Bladder microvascular endothelial cell (primary cell): ENCODE data around the gene ZNF764. TPM values are rescaled to one million over a fixed set of nuclear protein-coding genes. Genes with fewer than 3 reads are reported as not detected.

ENCODE experiments used
- total RNA-seq: library from RNA; depleted of rRNA; stranded (reverse); fragments of >200 nt; gene quantifications from 2 replicates; pipeline ENCODE4 v1.2.3, GENCODE V29; 2014

The ZNF764 gene
- total RNA-seq, result 2.8 and 3.5 TPM in 2 replicates

GRCh38 chr16:30557957-30558788, at the start of gene ZNF764:
TSS of gene ZNF764 (minus strand) at chr16:30558374. CDS start at chr16:30558182, 192 bp downstream.

GRCh38 chr16:30585400-30586191, 27.4 kb upstream of the ZNF764 start, which contains the start of gene ZNF785:
TSS of gene ZNF785 (minus strand) at chr16:30585697. CDS start at chr16:30585611, 86 bp downstream.

DNA sequence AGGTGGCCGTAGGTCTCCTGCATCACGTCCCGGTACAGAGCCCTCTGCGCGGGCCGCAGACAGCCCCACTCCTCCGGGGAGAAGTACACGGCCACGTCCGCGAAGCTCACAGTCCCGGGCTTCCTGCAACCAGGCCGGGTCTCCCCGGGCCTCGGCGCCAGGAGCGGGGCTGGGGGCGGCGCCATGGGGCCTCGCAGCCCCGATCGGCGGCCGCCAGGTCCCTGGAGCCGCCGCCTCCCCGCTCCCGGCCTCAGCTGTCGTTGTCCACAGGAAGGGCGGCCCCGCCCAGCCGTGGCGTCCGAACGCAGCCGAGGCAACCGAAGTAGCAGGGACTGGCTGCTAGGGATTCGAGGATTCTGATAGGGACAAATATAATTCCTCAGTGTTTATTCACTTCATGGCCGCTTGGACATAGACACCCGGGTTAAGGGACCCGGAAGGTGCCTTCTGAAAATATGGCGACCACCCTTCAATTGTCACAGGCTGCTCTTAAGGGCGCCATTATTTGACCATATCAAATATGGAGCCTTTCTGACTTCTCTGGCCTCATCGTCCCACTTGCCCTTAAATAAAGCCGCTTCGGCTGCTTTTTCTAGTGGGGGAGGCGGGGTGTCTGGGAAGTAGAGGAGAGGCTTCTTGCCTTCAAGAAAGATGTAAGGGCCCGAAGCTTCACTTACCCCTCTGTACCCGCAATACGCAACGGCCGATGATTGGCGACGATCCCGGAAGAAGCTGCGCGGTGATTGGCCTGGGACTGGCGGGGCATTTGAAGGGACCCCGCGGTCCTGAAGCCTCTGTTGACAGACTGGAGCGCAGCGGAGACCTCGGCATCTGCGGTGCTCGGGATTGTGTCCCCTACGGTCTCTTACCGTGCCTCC, 13.5 kb upstream of the ZNF764 start, which contains the start of gene ZNF688:
Gene ZNF688, minus strand, starts transcription at position 270 of the 878 bp plus-strand sequence. Its CDS starts 85 bp downstream, at position 185.

DNA sequence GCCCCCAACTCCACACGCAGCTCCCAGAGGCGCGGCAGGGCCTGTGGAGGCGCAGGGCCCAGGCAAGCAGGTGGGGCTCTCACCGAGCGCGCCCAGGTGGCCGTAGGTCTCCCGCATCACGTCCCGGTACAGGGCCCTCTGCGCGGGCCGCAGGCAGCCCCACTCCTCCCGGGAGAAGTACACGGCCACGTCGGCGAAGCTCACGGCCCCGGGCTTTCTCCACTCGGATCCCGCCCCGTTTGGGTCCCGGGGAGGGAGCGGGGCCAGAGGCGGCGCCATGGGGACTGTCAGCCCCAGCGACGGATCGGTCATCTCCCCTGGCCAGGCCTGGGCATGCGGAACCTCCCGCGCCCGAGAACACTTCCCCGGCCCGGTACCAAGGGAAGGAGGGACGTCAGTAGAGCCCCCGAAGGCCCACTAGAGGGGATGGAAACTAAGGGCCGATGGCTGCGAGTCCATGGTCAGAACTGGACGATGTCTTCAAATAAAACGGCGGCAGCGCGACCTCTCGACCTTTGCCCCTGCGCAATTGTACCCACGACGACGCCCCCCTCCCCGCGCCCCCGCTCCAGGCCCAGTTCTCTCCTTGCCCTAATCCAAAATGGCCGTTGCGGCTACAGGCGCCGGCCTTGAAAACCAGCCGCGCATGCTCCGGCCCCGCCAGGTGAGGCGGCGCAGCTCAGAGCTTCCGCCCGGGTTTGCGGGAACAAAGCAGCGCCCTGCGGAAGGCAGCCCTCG, 23.6 kb downstream of the ZNF764 start, which contains the start of gene ZNF747:
Gene ZNF747, minus strand, starts transcription at position 491 of the 738 bp plus-strand sequence. Its CDS starts 179 bp downstream, at position 312.

GRCh38 chr16:30526137-30526822, 31.9 kb downstream of the ZNF764 start, which contains the start of gene ZNF768:
TSS of gene ZNF768 (minus strand) at chr16:30526566. CDS start at chr16:30526413, 153 bp downstream.

Other genes starting within 250 kb of the ZNF764 start
- gene CD2BP2, start 203.1 kb downstream of the ZNF764 start, total RNA-seq, result 42.1 and 51.8 TPM in 2 replicates
- 26.9 and 47.2 TPM in 2 replicates for gene TBC1D10B, start 187.9 kb downstream of the ZNF764 start, total RNA-seq
- gene MYL11, start 183.6 kb downstream of the ZNF764 start, total RNA-seq, result 0.97 TPM in 1 of 2 replicates, not detected in the other
- gene SEPTIN1, start 175.8 kb downstream of the ZNF764 start, total RNA-seq, result 0.50 TPM in 1 of 2 replicates, not detected in the other
- gene ZNF48, start 163.0 kb downstream of the ZNF764 start, total RNA-seq, result 9.1 and 13.3 TPM in 2 replicates
- gene ZNF771, start 150.8 kb downstream of the ZNF764 start, total RNA-seq, result 7.8 and 9.0 TPM in 2 replicates
- 29.2 and 37.9 TPM in 2 replicates for gene DCTPP1, start 128.3 kb downstream of the ZNF764 start, total RNA-seq
- 11.2 and 18.0 TPM in 2 replicates for gene SEPHS2, start 112.5 kb downstream of the ZNF764 start, total RNA-seq
- gene ITGAL, start 85.6 kb downstream of the ZNF764 start, total RNA-seq, result not detected in 2 replicates
- gene ZNF768, start 31.8 kb downstream of the ZNF764 start, total RNA-seq, result 9.4 and 13.2 TPM in 2 replicates
- gene ZNF747, start 23.5 kb downstream of the ZNF764 start, total RNA-seq, result 3.9 and 8.4 TPM in 2 replicates
- gene ZNF688, start 13.3 kb upstream of the ZNF764 start, total RNA-seq, result 9.1 and 10.6 TPM in 2 replicates
- 6.8 and 10.0 TPM in 2 replicates for gene ZNF785, start 27.3 kb upstream of the ZNF764 start, total RNA-seq
- 2.9 and 4.0 TPM in 2 replicates for gene ZNF689, start 52.0 kb upstream of the ZNF764 start, total RNA-seq
- gene PRR14, start 92.6 kb upstream of the ZNF764 start, total RNA-seq, result 5.8 and 8.1 TPM in 2 replicates
- 13.3 and 18.6 TPM in 2 replicates for gene FBRS, start 100.1 kb upstream of the ZNF764 start, total RNA-seq
- 20.4 and 51.7 TPM in 2 replicates for gene SRCAP, start 140.8 kb upstream of the ZNF764 start, total RNA-seq
- gene PHKG2, start 190.1 kb upstream of the ZNF764 start, total RNA-seq, result 10.7 and 15.0 TPM in 2 replicates
- gene CFAP119, start 203.7 kb upstream of the ZNF764 start, total RNA-seq, result 0.65 and 0.82 TPM in 2 replicates
- gene RNF40, start 203.9 kb upstream of the ZNF764 start, total RNA-seq, result 42.7 and 67.6 TPM in 2 replicates
- gene ZNF629, start 228.8 kb upstream of the ZNF764 start, total RNA-seq, result 3.7 and 6.2 TPM in 2 replicates